Thyroid gland (tissue), 4 donors: ENCODE results near the gene DACH1.

Experiments used
- POLR2A ChIP-seq, 2 donors: fragments of 450-650 bp; IDR thresholded peaks; one replicate each; pipeline ENCODE4 v1.6.1; 2017; ENCODE audit warnings: antibody characterized with exemption in 2 of 2, mild to moderate bottlenecking in 2 of 2, moderate library complexity in 1 of 2
- TF ChIP-seq, protein P1 (sequence below), 6 experiments: fragments of 200-600 bp in 3 of 6; fragments of 450-650 bp in 3 of 6; sonication (generic) in 3 of 6; IDR thresholded peaks; one replicate each; pipeline ENCODE4 v1.5.1; 2016 to 2019; ENCODE audit warnings: antibody characterized with exemption in 6 of 6, mild to moderate bottlenecking in 2 of 6, inconsistent platforms in 1 of 6, moderate library complexity in 1 of 6

GRCh38 chr13:71589032-71589431 lies 278.0 kb downstream of the DACH1 start:
- TF ChIP-seq, protein P1, sequence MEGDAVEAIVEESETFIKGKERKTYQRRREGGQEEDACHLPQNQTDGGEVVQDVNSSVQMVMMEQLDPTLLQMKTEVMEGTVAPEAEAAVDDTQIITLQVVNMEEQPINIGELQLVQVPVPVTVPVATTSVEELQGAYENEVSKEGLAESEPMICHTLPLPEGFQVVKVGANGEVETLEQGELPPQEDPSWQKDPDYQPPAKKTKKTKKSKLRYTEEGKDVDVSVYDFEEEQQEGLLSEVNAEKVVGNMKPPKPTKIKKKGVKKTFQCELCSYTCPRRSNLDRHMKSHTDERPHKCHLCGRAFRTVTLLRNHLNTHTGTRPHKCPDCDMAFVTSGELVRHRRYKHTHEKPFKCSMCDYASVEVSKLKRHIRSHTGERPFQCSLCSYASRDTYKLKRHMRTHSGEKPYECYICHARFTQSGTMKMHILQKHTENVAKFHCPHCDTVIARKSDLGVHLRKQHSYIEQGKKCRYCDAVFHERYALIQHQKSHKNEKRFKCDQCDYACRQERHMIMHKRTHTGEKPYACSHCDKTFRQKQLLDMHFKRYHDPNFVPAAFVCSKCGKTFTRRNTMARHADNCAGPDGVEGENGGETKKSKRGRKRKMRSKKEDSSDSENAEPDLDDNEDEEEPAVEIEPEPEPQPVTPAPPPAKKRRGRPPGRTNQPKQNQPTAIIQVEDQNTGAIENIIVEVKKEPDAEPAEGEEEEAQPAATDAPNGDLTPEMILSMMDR (IDR thresholded peaks at IDR 0.05), result no peak
- no peak for TF ChIP-seq POLR2A (IDR thresholded peaks at IDR 0.05)
